K562 (cell line): ENCODE measurements around the gene STON2. TPM values are rescaled to one million over a fixed set of nuclear protein-coding genes. Genes with fewer than 3 reads are reported as not detected.

Source experiments
- ATAC-seq: fragments of 200-7000 bp; cut with Tn5 transposase; 3 replicates; pipeline ENCODE4 v1.9.1; 2020; ENCODE audit warnings: moderate library complexity
- BruUV-seq: library from RNA; stranded (reverse); fragments of 400-500 nt; replicated peaks from 2 replicates; lab custom pipeline; 2021; lab: Mats Ljungman, UMichigan
- CTCF ChIA-PET: fragments of 300-600 bp; formaldehyde crosslinking; extraction: SDS; loops from one replicate; lab custom pipeline; 2021; ENCODE audit warnings: low intra/inter-chr PET ratio; lab: Yijun Ruan, JAX
- POLR2A ChIA-PET: fragments of 300-600, 350-650 bp; sonication (Branson Sonifier 250); formaldehyde crosslinking; extraction: SDS; loops from one replicate; lab custom pipeline; 2021; ENCODE audit warnings: antibody characterized with exemption, inconsistent platforms; lab: Yijun Ruan, JAX
- DNase-seq, 4 experiments: peaks; one replicate each; pipeline versions ENCODE4 v3.0.0 to v3.0.0-alpha.2; 2011 to 2018; ENCODE audit warnings: low spot score in 3 of 4, mixed read lengths in 3 of 4; ENCODE audit errors: extremely low read depth in 1 of 4
- FAIRE-seq: peaks from 2 replicates; lab custom pipeline; 2011; peaks lifted over from hg19 to GRCh38; lab: Jason Lieb, UNC
- H2AFZ ChIP-seq: 2 replicates; pipeline ENCODE4 v1.6.0; 2011; ENCODE audit warnings: low read depth, low read length, control low read depth, inconsistent platforms
- H3K27ac ChIP-seq: fragments of 200-600 bp; 3 replicates; pipeline ENCODE4 v1.8.0; 2011; ENCODE audit warnings: low read depth, mild to moderate bottlenecking, control low read depth, inconsistent platforms, low read length, moderate library complexity, mixed read lengths; ENCODE audit errors: extremely low read depth
- H3K27me3 ChIP-seq, 2 experiments: fragments of 300-600 bp in 1 of 2; 2 replicates in 1 of 2; 3 replicates in 1 of 2; pipeline versions ENCODE4 v1.6.0 to v1.8.0; 2011; ENCODE audit warnings: inconsistent platforms in 2 of 2, low read length in 2 of 2, mild to moderate bottlenecking in 1 of 2, mixed read lengths in 1 of 2, moderate library complexity in 1 of 2; ENCODE audit not compliant: control insufficient read depth in 2 of 2, insufficient read depth in 2 of 2
- H3K36me3 ChIP-seq: fragments of 300-600 bp; 3 replicates; pipeline ENCODE4 v1.8.0; 2011; ENCODE audit warnings: mild to moderate bottlenecking, low read length, inconsistent platforms; ENCODE audit not compliant: control insufficient read depth, insufficient read depth
- H3K4me1 ChIP-seq, 2 experiments: fragments of 200-600 bp in 1 of 2; replicated peaks in 1 of 2; 2 replicates in 1 of 2; 3 replicates in 1 of 2; pipeline versions ENCODE4 v1.5.1 to v1.8.0; 2011; ENCODE audit warnings: inconsistent platforms in 2 of 2, low read length in 2 of 2, mild to moderate bottlenecking in 1 of 2, mixed read lengths in 1 of 2, moderate library complexity in 1 of 2; ENCODE audit not compliant: control insufficient read depth in 2 of 2, insufficient read depth in 2 of 2
- H3K4me2 ChIP-seq: 2 replicates; pipeline ENCODE4 v1.6.1; 2011; ENCODE audit warnings: low read length, control low read depth, inconsistent platforms, mixed read lengths; ENCODE audit not compliant: insufficient read depth
- H3K4me3 ChIP-seq: fragments of 200-600 bp; sonication (generic), shearing (Covaris generic); 2 replicates; pipeline ENCODE4 v1.5.1; 2016; ENCODE audit warnings: control low read depth, inconsistent platforms
- H3K79me2 ChIP-seq: fragments of 200-600 bp; 3 replicates; pipeline ENCODE4 v1.8.0; 2011; ENCODE audit warnings: low read length, inconsistent platforms; ENCODE audit not compliant: control insufficient read depth, insufficient read depth
- H3K9ac ChIP-seq, 2 experiments: 2 replicates each; pipeline versions ENCODE4 v1.6.0 to v1.6.1; 2011; ENCODE audit warnings: low read depth in 2 of 2, low read length in 2 of 2, control low read depth in 1 of 2, inconsistent platforms in 1 of 2, mild to moderate bottlenecking in 1 of 2, mixed read lengths in 1 of 2; ENCODE audit not compliant: insufficient read depth in 1 of 2
- H3K9me1 ChIP-seq: one replicate; pipeline ENCODE4 v1.6.0; 2011; ENCODE audit warnings: inconsistent platforms, mild to moderate bottlenecking, low read length, moderate library complexity; ENCODE audit not compliant: control insufficient read depth, insufficient read depth
- H3K9me3 ChIP-seq: replicated peaks from 2 replicates; pipeline ENCODE4 v1.5.1; 2011; ENCODE audit warnings: low read depth, low read length, inconsistent platforms; ENCODE audit not compliant: control insufficient read depth, insufficient read depth
- H4K20me1 ChIP-seq: replicated peaks from 2 replicates; pipeline ENCODE4 v1.6.1; 2011; ENCODE audit warnings: low read length, inconsistent platforms, mixed read lengths; ENCODE audit not compliant: control insufficient read depth, insufficient read depth
- GTF2A2 ChIP-seq: IDR thresholded peaks from 2 replicates; pipeline ENCODE4 v1.6.1; 2016; ENCODE audit warnings: mild to moderate bottlenecking, missing genetic modification characterization, missing compliant biosample characterization
- HEY1 ChIP-seq: fragments of 250-450 bp; sonication (Bioruptor Pico); IDR thresholded peaks from 2 replicates; pipeline ENCODE4 v1.5.0; 2020; ENCODE audit warnings: mild to moderate bottlenecking, moderate library complexity, borderline replicate concordance
- HSF4 ChIP-seq: fragments of 250-450 bp; sonication (Bioruptor Pico); IDR thresholded peaks from 2 replicates; pipeline ENCODE4 v2.1.2; 2022; ENCODE audit warnings: mild to moderate bottlenecking, moderate library complexity, borderline replicate concordance
- KLF16 ChIP-seq: IDR thresholded peaks from 2 replicates; pipeline ENCODE4 v1.6.1; 2016; ENCODE audit warnings: antibody characterized with exemption
- LARP7 ChIP-seq: fragments of 450-650 bp; IDR thresholded peaks from 2 replicates; pipeline ENCODE4 v1.6.1; 2016
- MYNN ChIP-seq, 2 experiments: sonication (generic); formaldehyde crosslinking in 1 of 2; IDR thresholded peaks; 2 replicates each; pipeline versions ENCODE4 v1.5.0 to v1.6.1; 2016 to 2020; ENCODE audit warnings: antibody characterized with exemption in 1 of 2, missing genetic modification reagents in 1 of 2
- NBN ChIP-seq: fragments of 450-650 bp; IDR thresholded peaks from 2 replicates; pipeline ENCODE4 v1.6.1; 2016; ENCODE audit warnings: low read depth, mild to moderate bottlenecking
- NUFIP1 ChIP-seq: fragments of 450-650 bp; IDR thresholded peaks from 2 replicates; pipeline ENCODE4 v1.6.1; 2018; ENCODE audit not compliant: partially characterized antibody
- RBM22 ChIP-seq: fragments of 200-400 bp; formaldehyde crosslinking; IDR thresholded peaks from 2 replicates; pipeline ENCODE4 v1.6.1; 2018; ENCODE audit warnings: low read length, low read depth; ENCODE audit not compliant: poor library complexity, severe bottlenecking
- SP2 ChIP-seq: IDR thresholded peaks from 2 replicates; pipeline ENCODE4 v1.6.1; 2011; ENCODE audit warnings: mild to moderate bottlenecking, low read depth, low read length, moderate library complexity; ENCODE audit not compliant: poor library complexity, severe bottlenecking; ENCODE audit errors: extremely low read depth
- SRSF9 ChIP-seq: fragments of 200-400 bp; formaldehyde crosslinking; IDR thresholded peaks from 2 replicates; pipeline ENCODE4 v1.6.1; 2017; ENCODE audit warnings: low read depth, low read length, borderline replicate concordance
- WGBS: fragments of 100-300 bp; shearing (Covaris generic); methylation state at CpG from one replicate; pipeline ENCODE4 v1.1.6; 2016; ENCODE audit warnings: low coverage, mixed read lengths; ENCODE audit not compliant: insufficient coverage; ENCODE audit errors: missing lambda C conversion rate; 5-methylcytosine and 5-hydroxymethylcytosine counted together
- in situ Hi-C: fragments of 300-500 bp; cut with MboI; formaldehyde crosslinking; loops from 4 replicates; pipeline ENCODE4 v1.15.0; 2018; ENCODE audit warnings: inconsistent platforms, mixed read lengths
- intact Hi-C: fragments of 100-400 bp; cut with micrococcal nuclease; formaldehyde crosslinking; loops from 2 replicates; pipeline ENCODE4 v1.14.2; 2022
- polyA plus RNA-seq, 8 experiments: library from polyadenylated mRNA; depleted of rRNA in 4 of 8; stranded (reverse) in 5 of 8; unstranded in 3 of 8; fragments of >200 nt; fragmentation: Nextera tagmentation in 2 of 8; fragmentation: Illumina TruSeq in 1 of 8; extraction: Ambion mirVana in 2 of 8; extraction: Trizol in 1 of 8; gene quantifications; 2 replicates each; pipeline versions ENCODE4 v1.2.1 to v1.2.3, GENCODE V29; 2011 to 2014; ENCODE audit warnings: inconsistent platforms in 1 of 8, missing spikeins in 1 of 8
- total RNA-seq, 7 experiments: library from RNA; depleted of rRNA in 6 of 7; stranded (reverse); fragments of >200 nt in 6 of 7; fragmentation: Illumina TruSeq in 2 of 7; extraction: Trizol in 2 of 7; gene quantifications; 2 replicates each; pipeline versions ENCODE4 v1.2.1 to v1.2.3, GENCODE V29; 2011 to 2021; ENCODE audit warnings: low replicate concordance in 1 of 7

Gene STON2
- total and polyA plus RNA-seq, 9 of the 15 experiments (the other 6 are each of a cell fraction or from before 2014, with no cell fraction given): 7.8 to 99.3 (median 53.5) TPM

DNA sequence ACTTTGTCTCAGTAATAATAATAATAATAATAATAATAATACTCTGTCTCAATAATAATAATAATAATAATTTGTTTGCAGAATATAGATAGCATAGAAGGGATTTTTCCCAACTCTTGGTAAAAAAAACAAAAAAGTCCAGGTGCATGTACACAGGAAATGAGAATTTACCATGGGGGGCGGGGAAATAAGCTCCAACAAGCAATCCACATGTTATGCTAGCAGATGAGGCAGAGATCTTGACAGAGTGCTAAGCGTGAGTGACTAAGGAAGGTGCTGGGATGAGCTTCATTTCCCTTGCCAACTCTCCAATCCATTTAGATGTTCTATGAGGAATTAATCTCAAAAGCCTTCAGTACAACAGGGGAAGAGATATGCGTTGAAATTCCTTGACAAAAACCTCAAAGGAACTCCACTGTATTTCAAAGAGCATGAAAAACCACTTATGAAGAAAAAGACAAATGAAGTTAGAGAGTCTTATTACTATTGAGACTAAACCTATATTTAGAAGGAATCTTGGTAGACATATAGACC, 134.4 kb downstream of the STON2 start:
- Histone ChIP-seq H3K9me3 (no peaks in the 10 kb centered on the region), H3K36me3 (peaks cover 80% of the 10 kb centered on the region), H3K27ac (no peak overlapping the region), H3K9me1 (no peaks in the 10 kb centered on the region), H3K4me1 (peaks cover 0 to 16% of the 10 kb centered on the region in 2 experiments; a peak in 2 of 5 replicates), H3K4me3 (no peak overlapping the region), H3K27me3 (no peaks in the 10 kb centered on the region), H4K20me1 (no peaks in the 10 kb centered on the region), H3K79me2 (no peaks in the 10 kb centered on the region), H2AFZ (no peak overlapping the region), H3K9ac (no peak overlapping the region), H3K4me2 (no peak overlapping the region)
- ATAC-seq (no peak), FAIRE-seq (no peak), DNase-seq (no peak)
- ChIA-PET POLR2A (interaction anchor here (0.9 kb wide), 1 partner anchor 10 kb away, joined by 3 read pairs; no protein-coding TSS in a partner anchor), CTCF (no interaction called here)
- BruUV-seq: no TSS peak
- intact Hi-C loops: loop anchor here (5.0 to 10.0 kb wide), 2 partner anchors 48 to 311 kb away; partner anchors contain the start of gene TSHR
- TF ChIP-seq RBM22: peak; percentile 51
- no peak for TF ChIP-seq HEY1 (CRISPR knock-in tag)
- TF ChIP-seq HSF4 (CRISPR knock-in tag): no peak
- no peak for TF ChIP-seq MYNN (IDR thresholded peaks at IDR 0.05)
- TF ChIP-seq MYNN (CRISPR knock-in tag; IDR thresholded peaks at IDR 0.05): no peak
- in situ Hi-C loops: no loop called here
- 97% methylated on average over 3 of the region's 3 CpGs for WGBS

DNA sequence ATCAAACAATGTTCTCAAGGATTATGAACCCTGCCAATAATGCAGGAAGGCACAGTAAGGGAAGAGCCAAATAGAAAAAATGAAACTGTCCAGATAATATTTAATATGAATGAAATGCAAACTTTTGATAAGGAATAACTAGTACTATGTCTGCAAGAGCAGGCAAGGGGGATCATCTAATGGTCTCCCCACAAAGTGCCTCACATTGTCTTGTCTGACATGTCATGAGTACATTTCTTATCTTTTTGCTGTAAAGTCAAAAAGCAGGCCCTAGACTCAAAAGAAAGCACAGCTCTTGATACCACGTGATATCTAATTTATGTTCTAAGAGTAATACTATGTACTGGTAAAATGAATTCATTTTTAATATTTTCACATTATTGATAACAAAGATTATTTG, 135.5 kb downstream of the STON2 start:
- Histone ChIP-seq H3K27me3 (no peaks in the 10 kb centered on the region), H3K4me3 (no peak overlapping the region), H3K9me1 (no peaks in the 10 kb centered on the region), H3K4me1 (peaks cover 0 to 16% of the 10 kb centered on the region in 2 experiments; a peak in 2 of 5 replicates), H3K36me3 (peaks cover 74% of the 10 kb centered on the region), H3K79me2 (no peaks in the 10 kb centered on the region), H2AFZ (no peak overlapping the region), H3K4me2 (no peak overlapping the region), H3K27ac (no peak overlapping the region), H3K9ac (no peak overlapping the region), H4K20me1 (no peaks in the 10 kb centered on the region), H3K9me3 (no peaks in the 10 kb centered on the region)
- WGBS: no CpG with 5 or more reads among the region's 1 CpG
- no TSS peak for BruUV-seq
- ATAC-seq (no peak), DNase-seq (no peak), FAIRE-seq (no peak)
- POLR2A ChIA-PET: interaction anchor here (0.9 kb wide), 1 partner anchor 11 kb away, joined by 3 read pairs; no protein-coding TSS in a partner anchor
- intact Hi-C loops: loop anchor here (5.0 to 10.0 kb wide), 2 partner anchors 47 to 310 kb away; partner anchors contain the start of gene TSHR
- in situ Hi-C loops: no loop called here
- CTCF ChIA-PET: no interaction called here
- TF ChIP-seq KLF16: no peak
- no peak for TF ChIP-seq NBN
- no peak for TF ChIP-seq NUFIP1
- TF ChIP-seq SP2: no peak
- no peak for TF ChIP-seq SRSF9
- no peak for TF ChIP-seq LARP7
- TF ChIP-seq GTF2A2 (tag): no peak
